HG02884 (cell line): ENCODE data around the gene TACR2.

Experiments used
- ATAC-seq: cut with Tn5 transposase; IDR thresholded peaks from one replicate; pipeline ENCODE4 v1.9.1; 2021; ENCODE audit warnings: mild to moderate bottlenecking, moderate library complexity; ENCODE audit not compliant: unreplicated experiment

TACR2 gene

GRCh38 chr10:69416695-69417094, at the start of gene TACR2:
Gene TACR2 (minus strand): TSS chr10:69416918. CDS start chr10:69416323, 595 bp downstream.
- ATAC-seq = no peak

- ATAC-seq = no peak
Observed at GRCh38 chr10:69466158-69466490, 49.4 kb upstream of the TACR2 start.

- no peak for ATAC-seq
Observed at GRCh38 chr10:69465457-69466157, 48.9 kb upstream of the TACR2 start.

- ATAC-seq = no peak
Observed at GRCh38 chr10:69464801-69465401, 48.2 kb upstream of the TACR2 start.

- ATAC-seq = no peak
Observed at GRCh38 chr10:69464401-69464800, 47.7 kb upstream of the TACR2 start.

- no peak for ATAC-seq
Observed at GRCh38 chr10:69463886-69464285, 47.2 kb upstream of the TACR2 start.

GRCh38 chr10:69461243-69462025, 44.7 kb upstream of the TACR2 start:
- no peak for ATAC-seq

GRCh38 chr10:69460576-69461242, 44.0 kb upstream of the TACR2 start:
- no peak for ATAC-seq

GRCh38 chr10:69459893-69460575, 43.3 kb upstream of the TACR2 start:
- ATAC-seq = no peak

- ATAC-seq = no peak
Observed at GRCh38 chr10:69459101-69459790, 42.5 kb upstream of the TACR2 start.

GRCh38 chr10:69458430-69459100, 41.8 kb upstream of the TACR2 start:
- ATAC-seq = no peak

- no peak for ATAC-seq
Observed at GRCh38 chr10:69457771-69458237, 41.1 kb upstream of the TACR2 start.

- ATAC-seq = no peak
Observed at GRCh38 chr10:69456880-69457693, 40.4 kb upstream of the TACR2 start.

- no peak for ATAC-seq
Observed at GRCh38 chr10:69455006-69455763, 38.5 kb upstream of the TACR2 start.

- ATAC-seq = no peak
Observed at GRCh38 chr10:69453795-69454194, 37.1 kb upstream of the TACR2 start.

- no peak for ATAC-seq
Observed at GRCh38 chr10:69452676-69453415, 36.1 kb upstream of the TACR2 start.

GRCh38 chr10:69451784-69452251, 35.1 kb upstream of the TACR2 start:
- no peak for ATAC-seq
